GM18870 (cell line): ENCODE results near the gene TEX29.

Experiments
- ATAC-seq: cut with Tn5 transposase; IDR thresholded peaks from one replicate; pipeline ENCODE4 v1.9.1; 2021; ENCODE audit warnings: moderate library complexity; ENCODE audit not compliant: unreplicated experiment

TEX29 gene

GRCh38 chr13:111339366-111340143 is 19.1 kb downstream of the TEX29 start:
- no peak for ATAC-seq

GRCh38 chr13:111341886-111342285 is 21.4 kb downstream of the TEX29 start:
- no peak for ATAC-seq

- ATAC-seq: no peak
Measured at GRCh38 chr13:111342721-111343120, 22.3 kb downstream of the TEX29 start.

- no peak for ATAC-seq
Measured at GRCh38 chr13:111343186-111343805, 22.9 kb downstream of the TEX29 start.

GRCh38 chr13:111344471-111345191 is 24.2 kb downstream of the TEX29 start:
- no peak for ATAC-seq

- ATAC-seq: no peak
Measured at GRCh38 chr13:111345682-111346081, 25.2 kb downstream of the TEX29 start.

GRCh38 chr13:111346101-111346680 is 25.7 kb downstream of the TEX29 start:
- no peak for ATAC-seq

- ATAC-seq: no peak
Measured at GRCh38 chr13:111347438-111347837, 27.0 kb downstream of the TEX29 start.

- ATAC-seq: no peak
Measured at GRCh38 chr13:111353508-111353907, 33.1 kb downstream of the TEX29 start.

- ATAC-seq: no peak
Measured at GRCh38 chr13:111354789-111355188, 34.3 kb downstream of the TEX29 start.

- ATAC-seq: no peak
Measured at GRCh38 chr13:111356795-111357194, 36.4 kb downstream of the TEX29 start.

- no peak for ATAC-seq
Measured at GRCh38 chr13:111359237-111359915, 38.9 kb downstream of the TEX29 start.

- ATAC-seq: no peak
Measured at GRCh38 chr13:111359930-111360329, 39.5 kb downstream of the TEX29 start.

GRCh38 chr13:111360452-111360851 is 40.0 kb downstream of the TEX29 start:
- no peak for ATAC-seq

GRCh38 chr13:111361046-111361872 is 40.8 kb downstream of the TEX29 start:
- ATAC-seq: no peak

GRCh38 chr13:111361873-111362648 is 41.6 kb downstream of the TEX29 start:
- ATAC-seq: no peak

GRCh38 chr13:111363121-111363520 is 42.7 kb downstream of the TEX29 start:
- no peak for ATAC-seq

- no peak for ATAC-seq
Measured at GRCh38 chr13:111363591-111363990, 43.1 kb downstream of the TEX29 start.
